Astrocyte (in vitro differentiated cells and primary cell): Measurements from ENCODE around the gene RHBG. TPM values are rescaled to one million over a fixed set of nuclear protein-coding genes. Genes with fewer than 3 reads are reported as not detected.

Source experiments
- DNase-seq: peaks from one replicate; pipeline ENCODE4 v3.0.0-alpha.2; 2010; ENCODE audit warnings: low read depth
- FAIRE-seq: peaks from 2 replicates; lab custom pipeline; 2011; peaks lifted over from hg19 to GRCh38; lab: Jason Lieb, UNC
- H2AFZ ChIP-seq: 2 replicates; pipeline ENCODE4 v1.6.0; 2012; ENCODE audit warnings: low read depth, low read length, inconsistent platforms
- H3K27ac ChIP-seq: 2 replicates; pipeline ENCODE4 v1.5.1; 2011; ENCODE audit warnings: low read depth, low read length, inconsistent platforms
- H3K27me3 ChIP-seq: 2 replicates; pipeline ENCODE4 v1.6.0; 2011; ENCODE audit warnings: low read length, inconsistent platforms; ENCODE audit not compliant: insufficient read depth
- H3K36me3 ChIP-seq: 2 replicates; pipeline ENCODE4 v1.5.1; 2011; ENCODE audit warnings: low read length, inconsistent platforms; ENCODE audit not compliant: insufficient read depth
- H3K4me1 ChIP-seq: 2 replicates; pipeline ENCODE4 v1.5.1; 2011; ENCODE audit warnings: low read length, inconsistent platforms; ENCODE audit not compliant: insufficient read depth
- H3K4me2 ChIP-seq: 2 replicates; pipeline ENCODE4 v1.6.0; 2012; ENCODE audit warnings: low read length, inconsistent platforms
- H3K4me3 ChIP-seq: 2 replicates; pipeline ENCODE4 v1.5.1; 2011; ENCODE audit warnings: low read depth, mild to moderate bottlenecking, low read length, inconsistent platforms; ENCODE audit not compliant: insufficient read depth
- H3K79me2 ChIP-seq: 2 replicates; pipeline ENCODE4 v1.6.0; 2012; ENCODE audit warnings: mild to moderate bottlenecking, low read length, inconsistent platforms; ENCODE audit not compliant: insufficient read depth
- H3K9ac ChIP-seq: 2 replicates; pipeline ENCODE4 v1.6.0; 2012; ENCODE audit warnings: mild to moderate bottlenecking, low read length, inconsistent platforms
- H3K9me3 ChIP-seq: 2 replicates; pipeline ENCODE4 v1.5.1; 2012; ENCODE audit warnings: low read depth, mild to moderate bottlenecking, low read length, inconsistent platforms; ENCODE audit not compliant: insufficient read depth
- H4K20me1 ChIP-seq: 2 replicates; pipeline ENCODE4 v1.6.0; 2012; ENCODE audit warnings: low read length, inconsistent platforms; ENCODE audit not compliant: insufficient read depth
- H3K27ac Mint-ChIP-seq: one replicate; pipeline ENCODE4 v1.8.0; 2021; ENCODE audit warnings: mild to moderate bottlenecking, mixed read lengths; ENCODE audit not compliant: unreplicated experiment
- H3K27me3 Mint-ChIP-seq: one replicate; pipeline ENCODE4 v1.8.0; 2021; ENCODE audit warnings: low read depth, mixed read lengths; ENCODE audit not compliant: unreplicated experiment
- H3K36me3 Mint-ChIP-seq: one replicate; pipeline ENCODE4 v1.8.0; 2021; ENCODE audit warnings: low read depth, mixed read lengths; ENCODE audit not compliant: unreplicated experiment
- H3K4me1 Mint-ChIP-seq: one replicate; pipeline ENCODE4 v1.8.0; 2021; ENCODE audit warnings: low read depth, mixed read lengths; ENCODE audit not compliant: unreplicated experiment
- H3K4me3 Mint-ChIP-seq: one replicate; pipeline ENCODE4 v1.8.0; 2021; ENCODE audit warnings: mild to moderate bottlenecking, moderate library complexity, mixed read lengths; ENCODE audit not compliant: unreplicated experiment
- H3K9me3 Mint-ChIP-seq: one replicate; pipeline ENCODE4 v1.8.0; 2021; ENCODE audit warnings: mild to moderate bottlenecking, mixed read lengths; ENCODE audit not compliant: unreplicated experiment
- CTCF ChIP-seq: IDR thresholded peaks from 2 replicates; pipeline ENCODE4 v1.5.1; 2011; ENCODE audit warnings: low read depth, mild to moderate bottlenecking, inconsistent platforms, low read length, moderate library complexity; ENCODE audit not compliant: insufficient read depth
- EZH2 ChIP-seq: IDR thresholded peaks from 2 replicates; pipeline ENCODE4 v1.6.1; 2012; ENCODE audit warnings: mild to moderate bottlenecking, low read length, inconsistent platforms; ENCODE audit not compliant: insufficient read depth
- total RNA-seq: library from RNA; stranded (reverse); gene quantifications from 2 replicates; pipeline ENCODE4 v1.2.1, GENCODE V29; 2021

RHBG gene
- total RNA-seq, 1 donor from 2014 or later, result not detected

- Mint-ChIP-seq H3K27me3 (peaks cover 40% of the 10 kb centered on the region), H3K36me3 (no peaks in the 10 kb centered on the region), H3K9me3 (peaks cover 3% of the 10 kb centered on the region), H3K27ac (no peak overlapping the region), H3K4me3 (no peak overlapping the region), H3K4me1 (no peaks in the 10 kb centered on the region)
- Histone ChIP-seq H3K9me3 (no peaks in the 10 kb centered on the region), H3K4me3 (no peak overlapping the region), H3K4me2 (no peak overlapping the region), H3K9ac (no peak overlapping the region), H3K27me3 (peaks cover 23% of the 10 kb centered on the region), H3K27ac (no peak overlapping the region), H2AFZ (no peak overlapping the region), H3K79me2 (no peaks in the 10 kb centered on the region), H4K20me1 (no peaks in the 10 kb centered on the region), H3K36me3 (no peaks in the 10 kb centered on the region), H3K4me1 (peaks cover 3% of the 10 kb centered on the region)
- TF ChIP-seq EZH2 (no peak), CTCF (no peak)
- DNase-seq (no peak), FAIRE-seq (no peak)
Measured at GRCh38 chr1:156392452-156392853, 23.4 kb downstream of the RHBG start.

GRCh38 chr1:156393095-156393494 lies 24.1 kb downstream of the RHBG start:
- peaks cover 3% of the 10 kb centered on the region for H3K9me3 Mint-ChIP-seq
- H2AFZ ChIP-seq, result no peak overlapping the region
- H3K27ac ChIP-seq, result no peak overlapping the region
- no peak overlapping the region for H3K4me2 ChIP-seq
- no peak for DNase-seq
- no peak overlapping the region for H3K27ac Mint-ChIP-seq
- H3K27me3 Mint-ChIP-seq, result peaks cover 33% of the 10 kb centered on the region
- H3K27me3 ChIP-seq, result peaks cover 16% of the 10 kb centered on the region
- H3K4me3 Mint-ChIP-seq, result no peak overlapping the region
- H3K9ac ChIP-seq, result no peak overlapping the region
- H3K9me3 ChIP-seq, result no peaks in the 10 kb centered on the region
- peaks cover under 1% of the 10 kb centered on the region for H3K4me1 ChIP-seq
- no peaks in the 10 kb centered on the region for H3K36me3 ChIP-seq
- no peaks in the 10 kb centered on the region for H3K36me3 Mint-ChIP-seq
- no peaks in the 10 kb centered on the region for H3K4me1 Mint-ChIP-seq
- H4K20me1 ChIP-seq, result no peaks in the 10 kb centered on the region
- H3K79me2 ChIP-seq, result no peaks in the 10 kb centered on the region
- no peak for TF ChIP-seq EZH2
- no peak for TF ChIP-seq CTCF
- no peak overlapping the region for H3K4me3 ChIP-seq
- no peak for FAIRE-seq

GRCh38 chr1:156394082-156394481 lies 25.1 kb downstream of the RHBG start:
- Mint-ChIP-seq H3K36me3 (no peaks in the 10 kb centered on the region), H3K4me1 (no peaks in the 10 kb centered on the region), H3K27me3 (peaks cover 29% of the 10 kb centered on the region), H3K4me3 (no peak overlapping the region), H3K27ac (no peak overlapping the region), H3K9me3 (peaks cover 3% of the 10 kb centered on the region)
- no peak overlapping the region for H3K4me2 ChIP-seq
- no peak overlapping the region for H3K27ac ChIP-seq
- no peaks in the 10 kb centered on the region for H3K9me3 ChIP-seq
- H3K4me3 ChIP-seq, result no peak overlapping the region
- H3K36me3 ChIP-seq, result no peaks in the 10 kb centered on the region
- TF ChIP-seq EZH2 (no peak), CTCF (no peak)
- H2AFZ ChIP-seq, result no peak overlapping the region
- H3K27me3 ChIP-seq, result peaks cover 12% of the 10 kb centered on the region
- no peaks in the 10 kb centered on the region for H3K79me2 ChIP-seq
- no peak for DNase-seq
- FAIRE-seq, result no peak
- H4K20me1 ChIP-seq, result no peaks in the 10 kb centered on the region
- H3K4me1 ChIP-seq, result no peaks in the 10 kb centered on the region
- H3K9ac ChIP-seq, result no peak overlapping the region
